RWPE1 (cell line): Measurements from ENCODE around the gene ALDH1L2.
A peak's percentile ranks its signal among the peaks of the same experiment; 100 is the strongest.

Experiments used
- CTCF ChIA-PET: fragments of 350-600 bp; sonication (Branson Sonifier 250); formaldehyde crosslinking; extraction: SDS; loops from one replicate; lab custom pipeline; 2021; lab: Yijun Ruan, JAX
- POLR2A ChIA-PET: fragments of 400-600 bp; formaldehyde crosslinking; extraction: SDS; loops from one replicate; lab custom pipeline; 2020; ENCODE audit warnings: antibody characterized with exemption; ENCODE audit not compliant: low non-redundant PET; lab: Yijun Ruan, JAX
- DNase-seq: peaks from one replicate; pipeline ENCODE4 v3.0.0; 2012; ENCODE audit warnings: low spot score
- H3K27ac ChIP-seq: fragments of 450-650 bp; 2 replicates; pipeline ENCODE4 v1.5.1; 2017
- CTCF ChIP-seq: fragments of 450-650 bp; conservative IDR thresholded peaks from 2 replicates; pipeline ENCODE4 v1.5.1; 2017; ENCODE audit warnings: low read depth, mild to moderate bottlenecking

The ALDH1L2 gene

DNA sequence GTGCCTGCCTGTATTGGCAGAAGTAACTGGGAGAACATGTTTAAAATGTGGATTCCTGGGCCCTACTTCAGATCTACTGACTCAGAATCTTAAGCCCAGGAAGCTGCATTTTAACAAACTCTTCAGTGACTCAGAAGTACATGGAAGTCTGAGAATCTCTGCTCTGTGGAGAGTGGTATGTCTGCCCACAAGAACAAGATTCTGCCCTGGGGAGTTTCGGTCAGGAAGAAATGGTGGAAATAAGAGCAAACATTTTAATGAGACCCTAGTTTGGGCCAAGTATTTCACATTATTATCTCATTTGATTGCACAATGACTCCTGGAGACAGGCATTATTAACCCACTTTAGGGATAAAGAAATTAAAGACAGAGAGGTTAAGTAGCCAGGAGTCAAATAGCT is 8.2 kb downstream of the ALDH1L2 start:
- ChIA-PET POLR2A (no interaction called here), CTCF (interaction anchor here (0.6 kb wide), 1 partner anchor 755 kb away, joined by 4 read pairs; no protein-coding TSS in a partner anchor)
- DNase-seq: no peak
- no peak overlapping the region for H3K27ac ChIP-seq
- no peak for TF ChIP-seq CTCF

- DNase-seq: no peak
- CTCF ChIA-PET: interaction anchor here (0.6 kb wide), 1 partner anchor 208 kb away, joined by 3 read pairs; no protein-coding TSS in a partner anchor
- POLR2A ChIA-PET: no interaction called here
- TF ChIP-seq CTCF: no peak
- H3K27ac ChIP-seq: no peak overlapping the region
These were observed 11.3 kb downstream of the ALDH1L2 start for GRCh38 chr12:105072888-105073488.

DNA sequence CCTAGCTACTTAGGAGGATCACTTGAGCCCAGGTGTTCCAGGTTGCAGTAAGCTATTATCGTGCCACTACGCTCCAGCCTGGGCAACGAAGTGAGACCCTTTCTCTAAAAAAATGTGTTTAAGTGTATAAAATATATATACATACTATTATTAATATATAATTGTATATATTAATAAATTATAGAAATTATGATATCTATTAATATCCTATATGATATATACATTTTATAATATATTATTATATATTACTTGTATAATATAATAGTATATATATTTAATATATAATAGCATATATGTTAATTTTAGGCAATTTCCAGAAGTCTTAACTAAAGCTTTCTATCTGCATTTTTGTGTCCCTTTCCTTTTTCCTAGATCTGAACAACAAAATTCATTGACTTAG is 12.3 kb downstream of the ALDH1L2 start:
- no peak for TF ChIP-seq CTCF
- DNase-seq: no peak
- POLR2A ChIA-PET: no interaction called here

GRCh38 chr12:105069936-105070702 is 14.1 kb downstream of the ALDH1L2 start:
- no peak overlapping the region for H3K27ac ChIP-seq
- no peak for DNase-seq
- no peak for TF ChIP-seq CTCF
- ChIA-PET POLR2A (interaction anchor here (0.6 kb wide), 1 partner anchor 16 kb away, joined by 3 read pairs; no protein-coding TSS in a partner anchor), CTCF (interaction anchor here (0.5 to 0.8 kb wide), 4 partner anchors 8 to 876 kb away, joined by 3 read pairs; no protein-coding TSS in a partner anchor)

More for the DNA sequence above, 12.3 kb downstream of the ALDH1L2 start:
- CTCF ChIA-PET: no interaction called here
- no peak overlapping the region for H3K27ac ChIP-seq

- ChIA-PET POLR2A (no interaction called here), CTCF (no interaction called here)
- TF ChIP-seq CTCF: no peak
- DNase-seq: no peak
- H3K27ac ChIP-seq: no peak overlapping the region
These were observed 16.7 kb downstream of the ALDH1L2 start for GRCh38 chr12:105067511-105068031.

DNA sequence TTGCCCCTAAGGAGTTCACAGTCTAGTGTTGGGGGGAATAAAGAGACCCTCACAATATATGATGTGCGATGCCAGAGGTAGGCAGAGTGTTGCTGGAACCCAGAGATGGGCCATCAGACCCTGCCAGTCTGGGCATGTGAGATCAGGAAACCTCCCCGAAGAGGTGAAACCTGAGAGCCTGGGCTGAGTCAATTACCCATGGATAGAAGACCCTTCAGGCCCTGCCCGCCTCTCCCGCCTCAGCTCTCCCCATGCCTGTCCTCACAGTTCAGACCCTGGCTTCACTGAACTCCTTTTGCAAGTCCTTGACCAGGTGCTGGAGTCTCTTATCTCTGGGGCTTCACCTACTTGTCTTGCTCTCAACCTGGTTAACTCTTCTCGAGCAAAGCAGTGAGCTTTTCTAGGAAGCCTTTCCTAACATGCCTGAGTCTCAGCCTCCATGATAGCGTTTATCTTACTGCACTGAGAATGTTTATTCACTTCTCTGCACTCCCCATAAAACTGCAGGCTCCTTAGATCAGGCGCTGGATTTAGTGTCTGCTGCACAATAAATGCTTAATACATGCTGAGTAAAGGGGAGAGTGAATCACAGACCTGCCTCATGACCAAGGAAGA is 19.6 kb downstream of the ALDH1L2 start:
- ChIA-PET POLR2A (no interaction called here), CTCF (no interaction called here)
- no peak for TF ChIP-seq CTCF
- no peak overlapping the region for H3K27ac ChIP-seq
- DNase-seq: peak; percentile 26
